Measurements from ENCODE around the gene TRIM14.
"Not testable (repeated sequence)": the region's sequence is repeated elsewhere in the genome, so short reads cannot be mapped to it uniquely, and the experiment has no call there.

The TRIM14 gene

DNA sequence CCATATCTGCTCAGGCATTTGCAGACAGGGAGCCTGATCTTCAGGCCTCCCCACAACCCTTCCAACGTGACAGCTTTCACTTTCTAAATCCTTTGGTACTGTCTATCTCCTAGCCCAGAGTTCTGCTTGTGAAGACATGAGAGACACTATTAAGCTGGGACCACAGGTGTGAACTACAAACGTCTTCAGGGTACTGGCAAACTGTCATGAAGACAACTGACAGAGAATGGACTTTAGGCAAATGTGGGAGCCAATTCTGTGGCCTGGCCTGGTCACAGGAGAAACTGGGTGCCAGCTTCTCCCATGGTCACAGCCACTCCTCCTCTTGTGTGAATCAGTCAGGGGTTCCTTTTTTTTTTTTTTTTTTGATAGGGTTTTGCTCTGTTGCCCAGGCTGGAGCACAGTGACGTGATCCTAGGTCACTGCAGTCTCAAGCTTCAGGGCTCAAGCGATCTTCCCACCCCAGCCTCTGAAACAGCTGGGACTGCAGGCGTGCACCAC, 10.4 kb downstream of the TRIM14 start:
- DNase-seq (ENCODE audit: low read depth): no peak

DNA sequence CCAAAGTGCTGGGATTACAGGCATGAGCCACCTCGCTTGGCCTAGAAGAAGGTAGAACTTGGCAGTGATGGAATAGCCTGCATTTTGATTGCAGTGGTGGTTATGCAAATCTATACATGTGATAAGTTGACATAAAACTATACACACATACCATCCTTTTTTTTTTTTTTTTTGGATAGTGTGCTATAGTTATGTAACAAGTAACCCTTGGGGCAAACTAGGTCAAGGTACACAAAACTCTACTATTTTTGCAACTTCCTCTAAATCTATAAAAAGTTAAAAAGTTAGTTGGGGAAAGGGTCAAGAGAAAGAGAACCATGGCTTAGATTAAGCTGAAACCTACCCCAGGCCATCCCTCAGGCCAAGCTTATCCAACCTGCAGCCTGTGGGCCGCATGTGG, 11.1 kb downstream of the TRIM14 start:
- DNase-seq (ENCODE audit: low read depth): no peak

DNA sequence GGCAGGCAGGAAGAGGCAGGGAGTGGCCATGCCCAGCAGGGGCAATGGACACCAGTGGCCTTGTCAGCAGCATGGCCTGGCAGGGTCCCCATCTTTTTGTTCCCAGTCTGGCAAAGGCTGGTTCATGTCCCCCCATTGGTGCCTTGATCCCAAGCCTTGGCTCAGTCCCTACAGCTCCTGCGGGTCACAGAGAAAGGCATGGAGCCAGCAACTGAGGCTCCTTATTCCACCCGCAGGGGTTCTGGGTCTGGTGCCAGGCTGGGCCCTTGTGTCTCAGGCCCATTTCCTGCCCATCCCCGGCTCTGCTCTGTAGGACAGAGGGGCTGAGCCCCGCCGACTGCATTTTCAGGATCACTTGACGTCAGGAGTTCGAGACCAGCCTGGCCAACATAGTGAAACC, 14.0 kb downstream of the TRIM14 start:
- no peak for DNase-seq (ENCODE audit: low read depth)

DNA sequence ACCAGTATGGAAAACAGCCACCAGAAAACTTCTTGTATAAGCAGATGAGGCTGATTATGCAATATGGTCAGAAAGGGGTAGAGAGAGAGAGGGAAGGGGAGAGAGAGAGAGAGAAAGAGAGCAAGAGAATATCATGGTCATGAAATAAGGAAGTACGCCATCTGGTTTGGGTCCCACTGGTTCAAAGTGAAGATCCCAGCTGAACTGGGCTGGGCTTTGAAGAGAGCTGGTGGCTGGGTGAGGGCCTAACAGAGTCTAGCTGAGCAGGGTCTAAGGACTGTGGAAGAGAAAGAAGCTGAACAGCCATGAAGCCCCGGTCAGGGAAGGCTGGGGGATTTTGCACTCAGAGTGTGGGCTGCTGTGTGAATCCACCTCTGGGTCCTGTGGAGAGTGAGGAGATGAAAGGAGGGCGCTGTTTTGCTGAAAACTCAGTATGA, 14.6 kb downstream of the TRIM14 start:
- DNase-seq (ENCODE audit: low read depth): no peak

DNA sequence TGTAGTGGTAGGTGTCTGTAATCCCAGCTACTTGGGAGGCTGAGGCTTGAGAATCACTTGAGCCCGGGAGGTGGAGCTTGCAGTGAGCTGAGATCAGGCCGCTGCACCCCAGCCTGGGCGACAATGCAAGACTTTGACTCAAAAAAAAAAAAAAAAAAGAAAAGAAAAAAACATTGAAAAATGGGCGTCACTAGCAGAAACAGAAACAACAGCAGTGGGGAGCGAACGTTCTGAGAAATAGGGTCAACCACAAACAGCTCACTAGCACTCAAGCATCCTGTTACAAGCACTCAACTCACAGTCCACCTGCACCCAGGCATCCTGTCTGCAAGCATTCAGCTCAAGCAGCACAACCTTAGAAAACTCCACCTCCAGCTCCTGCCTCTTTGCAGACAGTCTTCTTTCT, 17.2 kb downstream of the TRIM14 start:
- DNase-seq (ENCODE audit: low read depth): no peak

DNA sequence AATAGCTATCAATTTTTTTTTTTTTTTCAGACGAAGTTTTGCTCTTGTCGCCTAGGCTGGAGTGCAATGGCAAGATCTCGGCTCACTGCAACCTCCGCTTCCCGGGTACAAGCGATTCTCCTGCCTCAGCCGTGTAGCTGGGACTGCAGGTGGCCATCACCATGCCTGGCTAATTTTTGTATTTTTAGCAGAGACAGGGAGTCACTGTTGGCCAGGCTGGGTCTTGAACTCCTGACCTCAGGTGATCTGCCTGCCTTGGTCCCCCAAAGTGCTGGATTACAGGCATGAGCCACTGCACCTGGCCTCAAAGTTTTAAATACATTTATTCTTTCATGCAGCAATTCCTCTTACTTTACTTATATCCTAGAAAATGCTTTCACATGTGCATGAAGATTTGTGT, 17.6 kb downstream of the TRIM14 start:
- DNase-seq (ENCODE audit: low read depth): no peak

DNA sequence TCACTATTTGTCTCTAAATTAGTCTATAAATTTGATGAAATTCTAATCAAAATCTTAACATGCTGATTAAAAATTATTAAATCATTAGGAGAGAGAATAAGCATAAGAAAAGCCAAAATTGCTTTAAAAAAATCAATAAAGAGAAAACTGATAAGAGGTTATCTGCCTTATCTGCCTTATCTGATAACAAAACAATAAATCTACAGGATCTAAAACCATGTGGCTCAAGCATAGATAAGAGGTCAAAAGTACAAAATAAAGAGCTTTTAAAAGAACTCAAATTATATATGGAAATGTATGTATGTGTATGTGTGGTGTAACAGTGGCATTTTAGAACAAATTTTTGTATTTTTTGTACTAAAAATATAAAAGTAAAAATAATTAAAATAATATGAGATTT, 18.6 kb downstream of the TRIM14 start:
- DNase-seq (ENCODE audit: low read depth): no peak

DNA sequence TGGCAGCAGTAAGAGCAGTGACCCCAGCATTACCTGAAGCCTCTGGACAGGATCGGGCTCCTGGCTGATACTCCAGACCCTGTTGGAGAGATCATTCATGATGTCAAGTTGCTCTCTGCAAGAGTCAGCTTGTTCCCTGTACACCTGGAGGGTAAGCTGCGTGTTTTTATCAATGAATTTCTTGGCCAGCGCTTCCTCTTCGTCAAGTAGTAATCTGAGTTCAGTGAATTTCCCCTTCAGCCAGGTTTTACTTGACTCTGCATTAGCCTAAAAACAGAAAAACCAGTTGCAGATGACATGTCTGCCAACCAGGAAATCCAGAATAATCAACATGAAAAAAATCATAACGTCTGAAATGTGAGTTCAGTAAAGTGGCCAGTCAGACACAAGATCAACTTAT, 19.1 kb downstream of the TRIM14 start:
- DNase-seq (ENCODE audit: low read depth): no peak

DNA sequence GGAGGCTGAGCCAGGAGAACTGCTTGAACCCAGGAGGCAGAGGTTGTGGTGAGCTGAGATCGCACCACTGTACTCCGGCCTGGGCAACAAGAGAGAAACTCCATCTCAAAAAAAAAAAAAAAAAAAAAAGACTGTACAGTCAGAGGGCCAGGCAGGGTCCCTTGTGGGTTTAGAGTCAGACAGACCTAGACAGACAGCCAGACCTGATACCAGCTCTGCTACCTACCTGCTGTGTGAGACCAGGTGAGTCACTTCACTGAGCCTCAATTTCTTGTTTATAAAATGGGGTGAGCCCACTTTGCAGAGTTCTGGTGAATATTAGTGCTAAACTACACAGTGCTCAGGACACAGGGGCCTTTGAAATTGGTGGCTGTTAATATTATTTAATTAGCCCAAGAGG, 19.7 kb downstream of the TRIM14 start:
- DNase-seq (ENCODE audit: low read depth): no peak

DNA sequence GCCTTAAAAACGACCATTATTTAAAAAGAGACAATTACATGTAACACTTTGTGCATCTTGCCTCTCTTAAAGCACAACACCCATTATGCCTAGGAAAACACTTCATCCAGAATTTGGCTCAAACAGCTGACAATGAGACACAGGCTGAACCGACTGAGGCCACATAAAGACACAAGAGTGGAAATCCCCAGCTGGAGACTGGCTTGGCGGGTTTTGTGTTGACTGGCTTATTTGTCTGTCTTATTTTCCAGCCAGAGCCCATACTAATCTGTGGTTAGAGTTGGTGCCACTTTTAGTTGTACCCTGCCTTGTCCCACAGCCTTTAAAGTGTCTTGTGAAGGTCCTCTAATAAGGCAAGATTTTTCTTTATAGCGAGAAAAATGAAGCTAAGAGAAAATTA, 21.2 kb downstream of the TRIM14 start:
- DNase-seq (ENCODE audit: low read depth): no peak

DNA sequence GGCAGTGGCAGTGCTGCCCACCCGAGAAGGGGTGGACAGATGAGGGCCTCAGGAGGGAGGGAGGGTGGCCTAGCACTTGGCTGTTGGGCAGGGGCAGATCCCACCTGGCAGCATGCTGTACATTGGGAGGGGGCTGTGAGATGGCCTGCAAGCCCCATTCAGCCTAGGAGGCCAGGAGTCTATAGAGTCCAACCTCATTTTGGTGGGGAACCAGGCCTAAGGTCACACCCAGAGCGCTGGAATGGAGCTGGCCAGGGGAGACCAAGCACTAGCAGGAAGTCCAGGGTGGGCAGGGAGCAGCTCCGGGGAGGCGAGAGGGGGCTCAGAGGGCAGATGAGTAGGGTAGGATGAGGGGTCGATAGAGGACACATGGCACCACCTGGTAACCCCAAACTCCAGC, 22.9 kb downstream of the TRIM14 start:
- DNase-seq (ENCODE audit: low read depth): no peak

DNA sequence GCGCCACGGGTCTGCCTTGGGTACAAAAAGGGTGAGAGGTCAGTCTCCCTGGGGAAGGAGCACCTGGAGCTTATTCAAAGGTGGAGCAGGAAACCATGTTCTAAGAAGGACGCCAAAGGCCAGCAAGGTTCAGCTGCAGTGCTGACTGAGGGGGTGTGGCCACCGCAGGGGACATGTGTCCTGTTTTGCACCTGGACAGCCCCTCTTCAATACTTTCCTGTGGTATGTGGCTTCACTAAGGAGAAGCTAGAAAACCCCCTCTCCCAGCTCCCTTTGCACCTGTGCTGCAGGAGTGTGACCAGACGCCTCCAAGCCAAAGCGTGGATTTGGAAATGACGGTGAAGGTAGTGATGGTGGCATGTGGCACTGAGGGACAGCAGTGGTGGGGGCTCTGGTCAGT, 23.6 kb downstream of the TRIM14 start:
- DNase-seq (ENCODE audit: low read depth): no peak

DNA sequence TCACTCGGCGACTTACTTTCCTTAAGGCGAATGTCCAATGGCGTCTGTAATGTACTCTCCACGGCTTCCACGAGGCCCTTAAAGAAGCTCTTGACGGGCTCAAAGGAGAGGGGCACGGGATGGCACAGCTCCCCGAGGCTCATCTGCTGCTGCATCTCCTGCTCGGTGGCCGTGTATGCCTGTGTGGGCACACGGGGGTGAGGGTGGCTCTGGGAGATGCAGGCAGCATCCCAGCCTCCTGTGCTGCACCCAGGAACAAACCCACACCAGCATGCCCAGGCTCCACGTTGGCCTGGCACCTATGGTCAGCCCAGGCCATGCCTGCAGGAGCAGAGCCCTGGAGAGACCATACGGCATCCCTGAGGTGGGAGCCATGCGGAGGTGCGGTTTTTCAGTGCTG, 24.2 kb downstream of the TRIM14 start:
- no peak for DNase-seq (ENCODE audit: low read depth)

DNA sequence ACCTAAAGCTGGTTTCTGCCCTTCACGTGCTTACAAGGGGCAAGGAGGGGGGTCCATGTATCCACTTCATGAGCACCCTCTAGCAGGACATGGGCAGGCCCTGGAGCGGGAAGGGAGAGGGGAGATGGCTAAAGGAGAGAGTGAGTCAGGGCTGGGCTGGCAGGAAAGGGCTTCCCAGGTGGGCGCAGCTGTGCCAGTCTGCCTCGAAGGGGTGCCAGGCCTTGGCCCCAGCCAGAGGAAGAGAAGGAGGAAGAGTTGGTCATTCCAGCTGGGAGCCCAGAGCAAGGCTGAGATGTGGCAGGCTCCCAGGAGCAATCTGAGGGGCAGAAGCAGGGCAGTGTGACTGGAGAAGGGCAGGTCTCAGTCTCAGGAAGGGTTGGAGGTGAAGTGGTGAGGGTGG, 24.7 kb downstream of the TRIM14 start:
- no peak for DNase-seq (ENCODE audit: low read depth)

DNA sequence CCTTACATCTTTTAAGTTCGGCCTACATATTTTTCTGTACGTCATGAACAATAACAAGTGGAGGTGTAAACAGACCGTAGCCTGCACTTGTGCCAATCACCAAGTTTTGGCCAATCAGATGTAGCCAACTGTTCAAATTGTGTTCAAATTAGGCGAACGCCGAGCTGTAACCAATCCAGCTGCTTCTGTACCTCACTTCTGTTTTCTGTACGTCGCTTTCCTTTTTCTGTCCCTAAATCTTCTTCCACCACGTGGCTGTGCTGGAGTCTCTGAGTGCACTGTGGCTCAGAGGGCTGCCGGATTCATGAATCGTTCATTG, 26.4 kb downstream of the TRIM14 start:
- no peak for DNase-seq (ENCODE audit: low read depth)

DNA sequence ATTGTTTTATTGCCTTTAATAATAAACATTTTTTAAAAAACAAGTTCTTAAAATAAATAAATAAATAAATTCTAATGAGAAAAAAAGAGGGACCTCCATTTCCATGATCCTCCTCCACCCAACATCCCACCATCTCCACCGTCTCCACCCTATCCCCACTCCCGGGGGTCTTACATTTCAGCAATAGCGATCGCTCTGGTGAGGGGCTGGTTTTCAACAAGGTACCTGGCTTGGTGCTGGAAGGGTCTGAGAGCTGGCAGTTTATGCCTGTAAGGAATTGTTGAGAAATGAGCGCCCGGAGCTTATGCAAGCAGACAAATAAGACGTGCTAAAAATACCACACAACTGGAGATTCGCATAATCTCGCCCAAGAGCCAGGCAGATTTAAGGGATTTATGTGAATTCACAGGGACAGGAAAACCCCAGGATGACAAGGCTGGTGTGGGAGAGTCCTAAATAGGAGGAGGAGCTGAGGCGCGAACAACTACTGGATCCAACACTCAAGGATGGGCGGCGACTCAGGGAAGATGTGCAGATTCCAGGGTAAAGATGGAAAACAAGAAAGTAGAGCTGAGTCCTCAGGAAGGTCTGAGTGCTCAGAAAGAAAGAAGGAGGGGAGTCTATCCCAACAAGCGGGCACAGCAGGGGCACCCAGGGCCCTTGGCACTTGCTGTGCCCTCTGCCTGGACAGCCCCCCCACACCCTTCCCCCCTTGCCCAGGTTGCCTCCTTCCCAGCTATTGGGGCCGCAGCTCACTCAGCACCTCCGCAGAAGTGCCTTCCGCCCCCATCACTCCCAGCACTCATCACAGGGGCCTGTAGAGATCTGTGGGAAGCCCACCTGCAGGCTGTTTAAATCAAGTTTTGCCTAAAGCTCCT, 27.0 kb downstream of the TRIM14 start:
- DNase-seq (ENCODE audit: low read depth): no peak

DNA sequence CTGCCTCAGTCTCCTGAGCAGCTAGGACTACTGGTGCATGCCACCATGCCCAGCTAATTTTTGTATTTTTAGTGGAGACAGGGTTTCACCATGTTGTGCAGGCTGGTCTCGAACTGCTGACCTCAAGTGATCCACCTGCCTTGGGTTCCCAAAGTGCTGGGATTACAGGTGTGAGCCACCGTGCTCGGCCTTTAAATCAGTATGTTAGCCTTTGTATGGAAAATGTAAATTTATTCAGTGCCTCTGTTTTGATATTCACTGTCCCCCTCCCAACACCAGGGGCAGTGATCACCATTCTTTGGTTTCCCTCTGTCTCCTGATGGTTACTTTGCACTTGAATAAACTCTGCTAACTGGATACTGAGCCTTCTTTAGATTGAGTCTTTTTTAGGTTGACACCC, 28.3 kb downstream of the TRIM14 start:
- DNase-seq (ENCODE audit: low read depth): not testable (repeated sequence)

DNA sequence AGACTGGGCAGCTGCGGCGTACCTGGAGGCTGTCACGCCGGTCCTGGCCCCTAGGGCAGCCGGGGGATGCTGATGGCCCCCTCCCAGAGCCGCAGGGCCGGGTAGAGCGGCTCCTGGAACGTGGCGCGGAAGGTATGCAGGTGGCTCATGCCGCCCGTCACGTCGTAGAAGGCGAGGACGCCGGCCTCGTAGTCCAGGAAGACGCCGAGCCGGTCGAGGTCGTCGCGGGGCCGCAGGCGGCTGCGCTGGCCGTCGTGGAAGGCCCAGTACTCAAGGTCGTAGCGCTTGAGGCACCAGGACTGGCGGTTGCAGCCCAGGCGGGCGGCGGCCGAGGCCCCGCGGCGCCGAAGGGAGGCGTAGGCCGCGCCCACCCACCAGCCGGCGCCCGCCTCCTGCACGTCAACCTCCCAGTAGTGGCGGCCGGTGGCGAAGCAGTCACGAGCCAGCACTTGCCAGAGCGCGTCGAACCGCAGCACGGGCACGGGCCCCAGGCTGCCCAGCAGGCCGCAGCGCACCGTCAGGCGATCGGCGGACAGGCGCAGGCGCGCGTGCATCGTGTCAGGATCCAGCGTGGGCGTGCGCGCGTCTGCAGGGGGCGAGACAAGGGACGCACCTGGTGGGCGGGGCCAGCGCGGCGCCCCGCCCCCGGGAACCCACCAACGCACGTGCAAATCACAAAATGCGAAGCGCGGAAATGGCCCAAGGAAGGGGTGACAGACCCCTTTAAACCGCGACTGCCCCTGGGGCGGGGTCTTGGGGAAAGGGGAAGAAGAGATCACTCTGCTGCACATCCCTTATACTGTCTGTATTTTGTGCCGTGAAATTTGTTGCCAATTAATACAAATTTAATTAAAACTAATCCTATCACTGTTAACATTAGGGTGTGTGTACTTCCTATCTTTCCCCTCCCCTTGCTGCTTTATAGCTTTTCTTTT, 31.3 kb downstream of the TRIM14 start:
- DNase-seq (ENCODE audit: low read depth): peak; percentile 46

DNA sequence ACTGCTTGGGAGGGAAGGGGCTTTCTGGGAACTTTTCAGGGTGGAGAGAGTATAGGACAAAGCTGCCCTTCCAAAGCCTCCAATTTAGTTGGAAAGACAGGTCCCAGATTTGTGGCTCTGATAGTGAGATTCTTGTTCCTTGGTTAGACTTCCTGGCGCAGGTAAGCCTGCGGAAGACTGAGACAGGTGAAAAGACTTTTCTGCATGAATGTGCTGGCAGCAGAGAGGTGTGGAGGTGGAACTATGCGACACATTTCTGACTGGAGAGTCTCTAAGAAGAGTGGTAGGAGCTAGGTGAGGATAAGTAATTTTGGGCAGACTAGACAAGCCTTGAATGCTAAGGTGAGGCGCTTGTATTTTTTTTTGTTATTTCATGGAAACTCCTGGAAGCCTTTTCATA, 32.6 kb downstream of the TRIM14 start:
- no peak for DNase-seq (ENCODE audit: low read depth)

DNA sequence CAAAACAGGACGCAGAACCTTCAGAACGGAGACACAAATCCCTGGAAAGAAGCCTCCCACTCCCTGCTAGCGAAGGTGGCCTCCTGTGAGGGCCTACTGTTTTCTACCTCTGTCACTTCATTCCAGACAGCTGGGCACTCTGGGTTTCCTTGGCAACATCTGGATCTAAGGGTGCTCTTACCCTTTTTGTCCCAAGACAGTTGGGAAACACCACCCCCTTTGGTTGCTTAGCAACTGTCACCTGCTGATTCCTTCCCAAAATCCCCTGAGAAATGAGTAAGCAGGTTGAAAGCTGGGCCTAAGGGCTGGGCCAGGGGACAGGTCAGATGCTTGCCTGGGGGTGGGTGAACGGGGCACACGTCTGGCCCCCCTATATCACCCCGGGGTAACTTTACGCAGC, 33.1 kb downstream of the TRIM14 start:
- DNase-seq (ENCODE audit: low read depth): peak; percentile 27

DNA sequence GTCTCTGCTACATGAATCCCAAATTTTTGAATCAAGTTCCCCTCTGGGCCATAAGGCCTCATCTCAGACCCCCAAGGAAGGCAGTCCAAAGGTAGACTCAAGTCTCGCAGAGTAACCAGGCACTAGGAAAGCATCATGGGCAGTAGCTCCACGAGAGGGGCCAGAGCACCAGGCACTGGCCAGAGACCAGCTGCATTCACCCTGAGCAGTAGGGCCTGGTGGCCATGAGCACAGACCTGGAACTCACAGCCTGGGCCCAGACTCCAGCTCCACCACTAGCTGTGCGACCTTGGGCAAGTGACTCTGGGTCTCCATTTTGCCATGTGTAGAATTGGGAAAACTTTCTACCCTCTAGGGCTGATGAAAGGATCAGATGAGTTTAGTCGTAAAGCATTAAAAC, 34.0 kb downstream of the TRIM14 start:
- no peak for DNase-seq (ENCODE audit: low read depth)

DNA sequence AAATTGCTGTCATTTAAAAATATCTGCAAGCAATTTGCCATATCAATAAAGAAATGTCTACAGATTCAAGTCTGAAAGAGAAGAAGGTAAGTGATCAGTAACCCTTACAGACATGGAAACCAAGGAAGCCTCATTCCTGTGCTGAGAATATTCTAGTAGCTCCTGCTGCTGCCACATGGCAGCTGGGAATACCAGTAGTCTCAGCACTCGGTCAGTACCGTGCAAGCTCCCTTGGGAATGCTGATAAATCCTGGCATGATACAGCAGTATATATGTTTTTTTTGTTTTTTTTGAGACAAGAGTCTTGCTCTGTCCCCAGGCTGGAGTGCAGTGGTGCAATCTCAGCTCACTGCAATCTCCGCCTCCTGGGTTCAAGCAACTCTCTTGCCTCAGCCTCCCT, 34.6 kb downstream of the TRIM14 start:
- no peak for DNase-seq (ENCODE audit: low read depth)

DNA sequence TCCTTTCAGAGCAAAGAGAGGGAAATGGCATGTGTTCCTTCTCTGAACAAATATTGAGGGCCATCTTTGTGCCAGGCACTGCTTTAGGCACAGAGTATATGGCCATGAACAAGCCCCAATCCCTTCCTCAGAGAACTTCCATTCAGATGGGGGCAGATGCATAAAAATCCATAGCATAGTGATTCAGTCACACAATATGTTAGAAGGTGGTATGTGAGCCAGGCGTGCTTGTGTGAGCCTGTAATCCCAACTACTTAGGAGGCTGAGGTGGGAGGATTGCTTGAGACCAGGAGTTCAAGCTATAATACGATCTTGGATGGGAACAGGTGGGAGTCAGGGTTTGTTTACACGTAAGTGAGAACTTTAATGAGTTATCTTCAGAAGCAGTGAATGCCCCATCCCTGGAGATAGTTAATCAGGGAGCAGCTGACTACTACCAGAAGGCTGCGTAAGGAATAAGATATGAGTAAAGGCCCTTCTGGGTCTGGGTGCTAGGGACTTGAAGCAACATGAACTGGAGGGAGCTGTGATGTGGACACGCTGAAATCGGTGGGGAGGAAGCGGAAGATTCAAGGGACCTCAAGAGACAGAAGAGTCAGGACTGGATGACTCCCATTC, 35.3 kb downstream of the TRIM14 start:
- no peak for DNase-seq (ENCODE audit: low read depth)
